OCI-LY7 (cell line): ENCODE results near the gene IL21.

ENCODE experiments used
- CTCF ChIP-seq: fragments of 200-600 bp; sonication (generic); conservative IDR thresholded peaks from 2 replicates; pipeline ENCODE4 v1.5.1; 2014; ENCODE audit warnings: mild to moderate bottlenecking, antibody characterized with exemption, low read length, moderate library complexity, mixed read lengths
- EZH2phosphoT487 ChIP-seq: fragments of 200-600 bp; sonication (generic); IDR thresholded peaks from 2 replicates; pipeline ENCODE4 v1.6.1; 2018; ENCODE audit warnings: low read depth, borderline replicate concordance, mild to moderate bottlenecking, mixed run types, antibody characterized with exemption, low read length, moderate library complexity, mixed read lengths

GRCh38 chr4:122652379-122652778 is 31.5 kb upstream of the IL21 start:
- TF ChIP-seq CTCF = peak; percentile 72
- TF ChIP-seq EZH2phosphoT487 = no peak
